OCI-LY7 (cell line): ENCODE measurements around the gene RNF19B.

ENCODE experiments used
- CTCF ChIP-seq: fragments of 200-600 bp; sonication (generic); conservative IDR thresholded peaks from 2 replicates; pipeline ENCODE4 v1.5.1; 2014; ENCODE audit warnings: mild to moderate bottlenecking, antibody characterized with exemption, low read length, moderate library complexity, mixed read lengths
- EZH2phosphoT487 ChIP-seq: fragments of 200-600 bp; sonication (generic); IDR thresholded peaks from 2 replicates; pipeline ENCODE4 v1.6.1; 2018; ENCODE audit warnings: low read depth, borderline replicate concordance, mild to moderate bottlenecking, mixed run types, antibody characterized with exemption, low read length, moderate library complexity, mixed read lengths

- no peak for TF ChIP-seq CTCF
- no peak for TF ChIP-seq EZH2phosphoT487
Measured at GRCh38 chr1:32920833-32921232, 43.8 kb downstream of the RNF19B start.
